HepG2 (cell line): ENCODE measurements around the gene FUOM. TPM values are rescaled to one million over a fixed set of nuclear protein-coding genes. Genes with fewer than 3 reads are reported as not detected.

Source experiments
- AKAP8 ChIP-seq: sonication (generic); formaldehyde crosslinking; IDR thresholded peaks from 2 replicates; pipeline ENCODE4 v1.5.1; 2020; ENCODE audit warnings: mild to moderate bottlenecking, missing genetic modification reagents
- BCLAF1 ChIP-seq: fragments of 450-650 bp; IDR thresholded peaks from 2 replicates; pipeline ENCODE4 v1.6.1; 2017; ENCODE audit warnings: mild to moderate bottlenecking
- CHD4 ChIP-seq: fragments of 200-600 bp; sonication (generic); IDR thresholded peaks from 2 replicates; pipeline ENCODE4 v1.7.0; 2017; ENCODE audit warnings: mild to moderate bottlenecking, low read length, borderline replicate concordance
- CREB1 ChIP-seq, 2 experiments: fragments of 450-650 bp in 1 of 2; IDR thresholded peaks; 2 replicates each; pipeline ENCODE4 v1.6.1; 2016 to 2017; ENCODE audit warnings: control low read depth in 1 of 2, mild to moderate bottlenecking in 1 of 2, missing compliant biosample characterization in 1 of 2, missing genetic modification characterization in 1 of 2
- E2F1 ChIP-seq: sonication (generic); formaldehyde crosslinking; IDR thresholded peaks from 2 replicates; pipeline ENCODE4 v1.5.0; 2020; ENCODE audit warnings: missing genetic modification reagents
- FLYWCH1 ChIP-seq: sonication (generic); formaldehyde crosslinking; IDR thresholded peaks from 2 replicates; pipeline ENCODE4 v1.8.1; 2023; ENCODE audit warnings: mild to moderate bottlenecking, missing genetic modification reagents
- FOXK2 ChIP-seq: fragments of 450-650 bp; IDR thresholded peaks from 2 replicates; pipeline ENCODE4 v1.6.1; 2016
- HDAC1 ChIP-seq: sonication (generic); formaldehyde crosslinking; IDR thresholded peaks from 2 replicates; pipeline ENCODE4 v1.5.1; 2020; ENCODE audit warnings: mild to moderate bottlenecking, missing genetic modification reagents
- KAT8 ChIP-seq: IDR thresholded peaks from 2 replicates; pipeline ENCODE4 v1.6.1; 2016; ENCODE audit warnings: missing genetic modification reagents, missing compliant biosample characterization
- NFKB2 ChIP-seq: sonication (generic); formaldehyde crosslinking; IDR thresholded peaks from 2 replicates; pipeline ENCODE4 v1.4.0; 2020; ENCODE audit warnings: missing genetic modification reagents, borderline replicate concordance
- NR0B2 ChIP-seq: sonication (generic); formaldehyde crosslinking; IDR thresholded peaks from 2 replicates; pipeline ENCODE4 v1.4.0; 2020; ENCODE audit warnings: mild to moderate bottlenecking, missing genetic modification reagents
- NR2F1 ChIP-seq, 2 experiments: fragments of 450-650 bp in 1 of 2; formaldehyde crosslinking in 1 of 2; IDR thresholded peaks; 2 replicates each; pipeline versions ENCODE4 v1.5.0 to v1.6.1; 2016 to 2020; ENCODE audit warnings: mild to moderate bottlenecking in 1 of 2, missing compliant biosample characterization in 1 of 2, missing genetic modification reagents in 1 of 2, moderate library complexity in 1 of 2
- PRMT3 ChIP-seq: sonication (generic); formaldehyde crosslinking; IDR thresholded peaks from 2 replicates; pipeline ENCODE4 v1.8.1; 2022; ENCODE audit warnings: low read depth, mild to moderate bottlenecking, moderate library complexity, missing genetic modification reagents, borderline replicate concordance
- RFX1 ChIP-seq: fragments of 450-650 bp; IDR thresholded peaks from 2 replicates; pipeline ENCODE4 v1.6.1; 2017
- SIN3A ChIP-seq: IDR thresholded peaks from 2 replicates; pipeline ENCODE4 v1.6.1; 2011; ENCODE audit warnings: low read depth, mild to moderate bottlenecking, control low read depth, low read length, borderline replicate concordance
- THAP11 ChIP-seq: IDR thresholded peaks from 2 replicates; pipeline ENCODE4 v1.6.1; 2016; ENCODE audit warnings: missing biosample characterization, missing genetic modification reagents
- TSC22D2 ChIP-seq: sonication (generic); formaldehyde crosslinking; IDR thresholded peaks from 2 replicates; pipeline ENCODE4 v1.5.1; 2020; ENCODE audit warnings: missing genetic modification reagents, mild to moderate bottlenecking, borderline replicate concordance
- ZEB1 ChIP-seq: IDR thresholded peaks from 2 replicates; pipeline ENCODE4 v1.6.1; 2012; ENCODE audit warnings: mild to moderate bottlenecking, low read depth, inconsistent platforms; ENCODE audit not compliant: insufficient replicate concordance
- ZNF12 ChIP-seq: sonication (generic); formaldehyde crosslinking; IDR thresholded peaks from 2 replicates; pipeline ENCODE4 v1.5.0; 2020; ENCODE audit warnings: missing genetic modification reagents
- ZNF18 ChIP-seq: sonication (generic); formaldehyde crosslinking; IDR thresholded peaks from 2 replicates; pipeline ENCODE4 v1.8.0; 2022; ENCODE audit warnings: mild to moderate bottlenecking, missing genetic modification reagents; ENCODE audit not compliant: insufficient replicate concordance
- ZNF501 ChIP-seq: sonication (generic); formaldehyde crosslinking; IDR thresholded peaks from 2 replicates; pipeline ENCODE4 v1.5.1; 2020; ENCODE audit warnings: mild to moderate bottlenecking, moderate library complexity, missing genetic modification reagents
- ZNF670 ChIP-seq: sonication (generic); formaldehyde crosslinking; IDR thresholded peaks from 2 replicates; pipeline ENCODE4 v1.8.0; 2022; ENCODE audit warnings: mild to moderate bottlenecking, missing genetic modification reagents, borderline replicate concordance
- ZNF749 ChIP-seq: sonication (generic); formaldehyde crosslinking; IDR thresholded peaks from 2 replicates; pipeline ENCODE4 v1.8.0; 2022; ENCODE audit warnings: mild to moderate bottlenecking, missing genetic modification reagents, moderate library complexity, borderline replicate concordance
- polyA plus RNA-seq, 8 experiments: library from polyadenylated mRNA; depleted of rRNA in 3 of 8; stranded (reverse) in 7 of 8; unstranded in 1 of 8; fragments of >200 nt; fragmentation: Illumina TruSeq in 4 of 8; extraction: Trizol in 4 of 8; gene quantifications; 2 replicates each; pipeline versions ENCODE4 v1.2.1 to v1.2.3, GENCODE V29; 2011 to 2016; ENCODE audit warnings: low read depth in 4 of 8, missing spikeins in 1 of 8, mixed read lengths in 1 of 8; ENCODE audit not compliant: insufficient read depth in 1 of 8
- total RNA-seq, 5 experiments: library from RNA; depleted of rRNA; stranded (reverse); fragments of >200 nt; fragmentation: Illumina TruSeq; extraction: Trizol; gene quantifications; 2 replicates each; pipeline ENCODE4 v1.2.3, GENCODE V29; 2016; ENCODE audit warnings: low read depth in 1 of 5

Gene FUOM
- total and polyA plus RNA-seq, 2 of the 13 experiments (the other 11 are each of a cell fraction or from before 2014, with no cell fraction given), result 27.5 to 60.4 TPM

- peak; percentile 61; the same call in 1 of the 2 replicates for TF ChIP-seq SIN3A
- no peak for TF ChIP-seq PRMT3 (CRISPR knock-in tag)
- peak; percentile 30; the same call in 1 of the 2 replicates for TF ChIP-seq TSC22D2 (CRISPR knock-in tag)
- TF ChIP-seq ZNF12 (CRISPR knock-in tag), result 0 out of 2 replicates have a peak, but pooled peaks have one; percentile 8
- no peak for TF ChIP-seq CHD4
- TF ChIP-seq E2F1 (CRISPR knock-in tag), result 0 out of 2 replicates have a peak, but pooled peaks have one; percentile 45
- TF ChIP-seq FLYWCH1 (CRISPR knock-in tag), result no peak
- peak; percentile 9; the same call in 1 of the 2 replicates for TF ChIP-seq HDAC1
- TF ChIP-seq ZNF501 (CRISPR knock-in tag), result 0 out of 2 replicates have a peak, but pooled peaks have one; percentile 42
- 0 out of 2 replicates have a peak, but pooled peaks have one; percentile 39 for TF ChIP-seq ZNF670 (CRISPR knock-in tag)
- TF ChIP-seq NR0B2 (CRISPR knock-in tag), result no peak
- peak; percentile 40; the same call in 1 of the 2 replicates for TF ChIP-seq RFX1
- TF ChIP-seq BCLAF1, result no peak
- no peak for TF ChIP-seq CREB1 (IDR thresholded peaks at IDR 0.05)
- TF ChIP-seq CREB1 (CRISPR knock-in tag; IDR thresholded peaks at IDR 0.05), result peak; percentile 28; the same call in 1 of the 2 replicates
- peak; percentile 59; the same call in 1 of the 2 replicates for TF ChIP-seq THAP11 (CRISPR knock-in tag)
- 0 out of 2 replicates have a peak, but pooled peaks have one; percentile 1 for TF ChIP-seq NFKB2 (CRISPR knock-in tag)
- peak; percentile 78 for TF ChIP-seq ZEB1
- TF ChIP-seq AKAP8 (CRISPR knock-in tag), result peak; percentile 12; the same call in 1 of the 2 replicates
- TF ChIP-seq ZNF749 (CRISPR knock-in tag), result 0 out of 2 replicates have a peak, but pooled peaks have one; percentile 14
- TF ChIP-seq ZNF18 (CRISPR knock-in tag), result peak; percentile 43
- TF ChIP-seq FOXK2, result 0 out of 2 replicates have a peak, but pooled peaks have one; percentile 20
- no peak for TF ChIP-seq NR2F1 (CRISPR knock-in tag; IDR thresholded peaks at IDR 0.05)
- TF ChIP-seq KAT8, result peak; percentile 32; the same call in 1 of the 2 replicates
Measured at GRCh38 chr10:133307776-133308420, 49.9 kb downstream of the FUOM start (continued).
